ENCODE measurements around the gene BCAP31.

The BCAP31 gene

DNA sequence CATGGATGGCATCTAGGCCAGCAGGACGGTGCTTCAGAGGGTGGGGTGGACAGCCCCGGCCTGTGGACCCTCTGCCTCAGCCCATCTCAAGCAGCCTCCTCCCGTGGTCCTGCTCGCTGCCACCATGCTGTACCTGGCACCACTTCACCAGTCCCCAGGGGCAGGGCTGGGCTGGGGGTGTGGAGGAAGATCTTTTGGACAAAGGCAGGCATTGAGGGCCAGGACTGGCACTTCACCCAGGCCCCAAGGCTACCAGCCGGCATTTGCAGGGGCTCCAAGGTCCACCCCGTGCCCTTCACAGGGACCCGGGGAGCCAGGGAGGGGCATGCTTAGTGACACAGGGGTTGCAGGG is 40.6 kb upstream of the BCAP31 start:
- no peaks in the 10 kb centered on the region for H3K27me3 ChIP-seq (ENCODE audit: insufficient read depth, poor library complexity, severe bottlenecking)
- H3K9me3 ChIP-seq (ENCODE audit: severe bottlenecking), result no peaks in the 10 kb centered on the region
- TF ChIP-seq, protein P1, sequence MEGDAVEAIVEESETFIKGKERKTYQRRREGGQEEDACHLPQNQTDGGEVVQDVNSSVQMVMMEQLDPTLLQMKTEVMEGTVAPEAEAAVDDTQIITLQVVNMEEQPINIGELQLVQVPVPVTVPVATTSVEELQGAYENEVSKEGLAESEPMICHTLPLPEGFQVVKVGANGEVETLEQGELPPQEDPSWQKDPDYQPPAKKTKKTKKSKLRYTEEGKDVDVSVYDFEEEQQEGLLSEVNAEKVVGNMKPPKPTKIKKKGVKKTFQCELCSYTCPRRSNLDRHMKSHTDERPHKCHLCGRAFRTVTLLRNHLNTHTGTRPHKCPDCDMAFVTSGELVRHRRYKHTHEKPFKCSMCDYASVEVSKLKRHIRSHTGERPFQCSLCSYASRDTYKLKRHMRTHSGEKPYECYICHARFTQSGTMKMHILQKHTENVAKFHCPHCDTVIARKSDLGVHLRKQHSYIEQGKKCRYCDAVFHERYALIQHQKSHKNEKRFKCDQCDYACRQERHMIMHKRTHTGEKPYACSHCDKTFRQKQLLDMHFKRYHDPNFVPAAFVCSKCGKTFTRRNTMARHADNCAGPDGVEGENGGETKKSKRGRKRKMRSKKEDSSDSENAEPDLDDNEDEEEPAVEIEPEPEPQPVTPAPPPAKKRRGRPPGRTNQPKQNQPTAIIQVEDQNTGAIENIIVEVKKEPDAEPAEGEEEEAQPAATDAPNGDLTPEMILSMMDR (IDR thresholded peaks at IDR 0.05; ENCODE audit: poor library complexity, severe bottlenecking), result no peak
- H3K4me1 ChIP-seq (ENCODE audit: insufficient read depth, poor library complexity, severe bottlenecking), result no peaks in the 10 kb centered on the region
- no peak for ATAC-seq (ENCODE audit: low read depth)
- H3K36me3 ChIP-seq (ENCODE audit: low read depth), result no peaks in the 10 kb centered on the region
- peak overlapping the region; percentile 31 for H3K4me3 ChIP-seq (ENCODE audit: severe bottlenecking)
- H3K27ac ChIP-seq (ENCODE audit: poor library complexity, severe bottlenecking), result peak overlapping the region; percentile 75
- no peak for DNase-seq (ENCODE audit: low spot score)

DNA sequence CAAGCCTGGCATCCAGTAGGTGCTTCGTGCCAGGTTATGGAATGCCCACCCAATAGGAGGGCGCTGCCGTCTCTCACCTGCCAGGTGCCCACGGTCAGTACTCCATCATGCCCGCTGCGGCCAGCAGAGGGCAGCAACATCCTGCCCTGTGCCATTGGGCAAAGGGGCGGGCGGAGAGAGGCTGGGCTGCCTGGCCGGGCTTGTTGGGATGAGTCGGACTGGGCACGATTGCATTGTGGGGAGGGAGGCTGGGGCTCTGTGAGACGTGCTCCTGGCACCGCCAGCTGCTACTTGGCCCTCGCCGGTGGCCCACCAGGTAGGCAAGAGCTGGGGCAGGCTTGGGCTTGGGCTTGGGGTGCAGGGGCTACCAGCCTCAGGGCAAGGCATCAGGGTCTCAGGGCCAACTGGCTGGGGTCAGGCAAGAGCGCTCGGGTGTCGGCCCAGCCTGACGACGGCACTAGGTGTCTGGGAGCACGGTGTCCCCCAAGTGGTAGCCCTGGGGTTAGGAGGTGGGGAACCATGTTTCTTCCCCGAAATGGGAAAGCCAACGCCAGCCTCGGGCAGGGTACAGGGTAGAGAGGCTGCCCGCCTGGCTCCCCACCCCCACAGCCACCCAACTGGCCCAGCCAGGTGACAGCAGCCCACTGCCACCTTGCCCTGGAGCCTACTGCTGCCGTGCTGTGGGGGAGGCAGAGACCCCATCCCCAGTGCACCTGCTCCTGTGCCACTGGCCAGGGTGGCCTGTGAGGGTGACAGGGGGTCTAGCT is 40.0 kb upstream of the BCAP31 start, which contains the start of gene PLXNB3:
Gene PLXNB3, plus strand, starts transcription at position 261 of the 767 bp plus-strand sequence. CDS start 1,287 bp downstream, outside the sequence.
- ATAC-seq (ENCODE audit: low read depth) (peak; percentile 83), DNase-seq (ENCODE audit: low spot score) (peak; percentile 87)
- Histone ChIP-seq H3K27ac (ENCODE audit: poor library complexity, severe bottlenecking) (peak within 1 kb of the TSS; percentile 75), H3K27me3 (ENCODE audit: insufficient read depth, poor library complexity, severe bottlenecking) (no peaks in the 10 kb centered on the region), H3K9me3 (ENCODE audit: severe bottlenecking) (no peaks in the 10 kb centered on the region), H3K36me3 (ENCODE audit: low read depth) (no peaks in the 10 kb centered on the region), H3K4me3 (ENCODE audit: severe bottlenecking) (peak within 1 kb of the TSS; percentile 31), H3K4me1 (ENCODE audit: insufficient read depth, poor library complexity, severe bottlenecking) (no peaks in the 10 kb centered on the region)
- TF ChIP-seq, protein P1 (IDR thresholded peaks at IDR 0.05; ENCODE audit: poor library complexity, severe bottlenecking), result peak; percentile 82

DNA sequence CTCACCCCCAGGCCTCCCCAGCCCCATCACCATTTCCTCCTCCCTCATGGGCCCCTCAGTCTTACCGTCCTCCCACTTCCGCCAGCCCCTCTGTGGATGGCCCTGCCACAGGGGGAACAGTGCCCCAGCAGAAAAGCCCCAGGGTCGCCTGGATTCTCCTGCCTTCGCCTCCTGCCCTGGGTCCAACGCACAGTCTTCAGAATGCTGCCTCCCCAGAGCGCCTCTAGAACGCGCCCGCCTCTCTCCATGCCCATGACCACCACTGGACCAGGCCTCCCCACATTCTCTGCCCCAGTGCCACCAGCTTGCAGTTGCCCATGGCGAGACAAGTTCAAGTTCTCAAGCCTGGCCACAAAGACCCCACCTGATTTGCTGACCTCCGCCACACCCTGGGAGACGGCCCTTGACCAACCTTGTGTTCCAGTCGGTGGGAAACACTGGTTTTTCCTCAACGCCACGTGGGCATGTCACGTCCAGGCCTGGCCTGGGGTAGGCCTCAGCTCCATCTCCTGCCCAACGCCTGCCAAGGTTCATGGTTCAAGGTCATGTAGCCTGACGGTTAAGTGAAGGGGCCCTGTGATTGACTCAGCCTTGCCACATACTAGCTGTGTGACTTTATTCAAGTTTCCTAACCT is 39.2 kb upstream of the BCAP31 start:
- H3K4me1 ChIP-seq (ENCODE audit: insufficient read depth, poor library complexity, severe bottlenecking), result no peaks in the 10 kb centered on the region
- TF ChIP-seq, protein P1 (IDR thresholded peaks at IDR 0.05; ENCODE audit: poor library complexity, severe bottlenecking), result no peak
- H3K27me3 ChIP-seq (ENCODE audit: insufficient read depth, poor library complexity, severe bottlenecking), result no peaks in the 10 kb centered on the region

DNA sequence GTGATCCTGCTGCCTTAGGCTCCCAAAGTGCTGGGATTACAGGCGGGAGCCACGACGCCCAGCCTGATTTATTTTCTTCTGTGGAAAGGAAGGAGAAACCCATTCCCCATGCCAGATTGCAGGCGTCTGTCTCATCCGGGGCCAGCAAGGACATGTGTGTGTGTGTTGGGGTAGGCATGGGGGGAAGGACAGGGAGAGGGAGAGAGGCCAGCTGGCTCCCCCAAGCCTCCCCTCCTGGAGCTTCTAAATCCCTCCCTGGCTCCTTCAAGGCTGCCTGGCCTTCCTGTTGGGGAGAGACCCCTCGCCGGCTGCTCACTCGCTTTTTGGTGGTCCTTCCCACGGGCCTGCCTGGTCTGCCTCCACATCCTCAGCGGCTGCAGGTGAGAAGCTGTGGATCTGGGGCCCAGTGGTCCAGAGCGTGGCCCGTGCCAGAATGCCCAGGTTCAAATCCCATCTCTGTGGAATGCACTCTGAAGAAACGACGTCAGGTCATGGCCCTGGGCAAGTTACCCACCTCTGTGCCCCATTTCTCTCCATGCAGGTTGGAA is 38.5 kb upstream of the BCAP31 start:
- H3K36me3 ChIP-seq (ENCODE audit: low read depth), result no peaks in the 10 kb centered on the region
- no peak for ATAC-seq (ENCODE audit: low read depth)
- no peaks in the 10 kb centered on the region for H3K9me3 ChIP-seq (ENCODE audit: severe bottlenecking)
- no peak overlapping the region for H3K27ac ChIP-seq (ENCODE audit: poor library complexity, severe bottlenecking)
- H3K27me3 ChIP-seq (ENCODE audit: insufficient read depth, poor library complexity, severe bottlenecking), result no peaks in the 10 kb centered on the region
- H3K4me3 ChIP-seq (ENCODE audit: severe bottlenecking), result no peak overlapping the region
- no peaks in the 10 kb centered on the region for H3K4me1 ChIP-seq (ENCODE audit: insufficient read depth, poor library complexity, severe bottlenecking)
- DNase-seq (ENCODE audit: low spot score), result no peak
- TF ChIP-seq, protein P1 (IDR thresholded peaks at IDR 0.05; ENCODE audit: poor library complexity, severe bottlenecking), result no peak

More for the DNA sequence above, 39.2 kb upstream of the BCAP31 start:
- Histone ChIP-seq H3K9me3 (ENCODE audit: severe bottlenecking) (no peaks in the 10 kb centered on the region), H3K4me3 (ENCODE audit: severe bottlenecking) (no peak overlapping the region), H3K27ac (ENCODE audit: poor library complexity, severe bottlenecking) (no peak overlapping the region), H3K36me3 (ENCODE audit: low read depth) (no peaks in the 10 kb centered on the region)
- DNase-seq (ENCODE audit: low spot score) (no peak), ATAC-seq (ENCODE audit: low read depth) (no peak)

Measured in RWPE2 (cell line).